Measurements from ENCODE around the gene FMR1NB. TPM values are rescaled to one million over a fixed set of nuclear protein-coding genes. Genes with fewer than 3 reads are reported as not detected.

Gene FMR1NB
- total RNA-seq, 4 donors from 2014 or later = not detected

DNA sequence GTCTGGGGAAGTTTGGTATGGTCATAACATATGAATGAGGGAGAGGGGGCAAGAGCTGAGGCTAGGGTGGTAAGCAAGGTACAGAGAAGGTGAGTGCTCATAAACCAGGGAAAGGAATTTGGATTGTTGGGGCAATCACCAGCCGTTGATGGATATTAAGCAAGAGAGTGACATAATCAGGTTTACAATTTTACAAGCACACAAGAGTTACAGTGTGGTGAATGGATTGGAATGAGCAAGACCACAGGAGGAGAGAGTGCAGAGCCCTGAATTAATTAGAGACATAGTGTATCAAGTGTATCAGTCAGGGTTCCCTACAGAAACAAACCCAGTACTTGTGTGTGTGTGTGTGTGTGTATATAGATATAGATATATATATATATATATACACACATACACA, 18.7 kb upstream of the FMR1NB start:
- Histone ChIP-seq H3K27me3 (no peaks in the 10 kb centered on the region), H3K4me3 (no peak overlapping the region), H3K4me1 (no peaks in the 10 kb centered on the region), H3K36me3 (no peaks in the 10 kb centered on the region), H3K9me3 (no peaks in the 10 kb centered on the region), H3K27ac (no peak overlapping the region)
- no peak for TF ChIP-seq EP300 (IDR thresholded peaks at IDR 0.05)
- TF ChIP-seq, protein P1, sequence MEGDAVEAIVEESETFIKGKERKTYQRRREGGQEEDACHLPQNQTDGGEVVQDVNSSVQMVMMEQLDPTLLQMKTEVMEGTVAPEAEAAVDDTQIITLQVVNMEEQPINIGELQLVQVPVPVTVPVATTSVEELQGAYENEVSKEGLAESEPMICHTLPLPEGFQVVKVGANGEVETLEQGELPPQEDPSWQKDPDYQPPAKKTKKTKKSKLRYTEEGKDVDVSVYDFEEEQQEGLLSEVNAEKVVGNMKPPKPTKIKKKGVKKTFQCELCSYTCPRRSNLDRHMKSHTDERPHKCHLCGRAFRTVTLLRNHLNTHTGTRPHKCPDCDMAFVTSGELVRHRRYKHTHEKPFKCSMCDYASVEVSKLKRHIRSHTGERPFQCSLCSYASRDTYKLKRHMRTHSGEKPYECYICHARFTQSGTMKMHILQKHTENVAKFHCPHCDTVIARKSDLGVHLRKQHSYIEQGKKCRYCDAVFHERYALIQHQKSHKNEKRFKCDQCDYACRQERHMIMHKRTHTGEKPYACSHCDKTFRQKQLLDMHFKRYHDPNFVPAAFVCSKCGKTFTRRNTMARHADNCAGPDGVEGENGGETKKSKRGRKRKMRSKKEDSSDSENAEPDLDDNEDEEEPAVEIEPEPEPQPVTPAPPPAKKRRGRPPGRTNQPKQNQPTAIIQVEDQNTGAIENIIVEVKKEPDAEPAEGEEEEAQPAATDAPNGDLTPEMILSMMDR (IDR thresholded peaks at IDR 0.05) = no peak
- TF ChIP-seq POLR2AphosphoS5 (IDR thresholded peaks at IDR 0.05) = no peak
- TF ChIP-seq POLR2A (IDR thresholded peaks at IDR 0.05) = no peak
- no peak for DNase-seq (ENCODE audit: low spot score in 2 of 2)
- 65% methylated on average over 1 of the region's 1 CpG for WGBS

DNA sequence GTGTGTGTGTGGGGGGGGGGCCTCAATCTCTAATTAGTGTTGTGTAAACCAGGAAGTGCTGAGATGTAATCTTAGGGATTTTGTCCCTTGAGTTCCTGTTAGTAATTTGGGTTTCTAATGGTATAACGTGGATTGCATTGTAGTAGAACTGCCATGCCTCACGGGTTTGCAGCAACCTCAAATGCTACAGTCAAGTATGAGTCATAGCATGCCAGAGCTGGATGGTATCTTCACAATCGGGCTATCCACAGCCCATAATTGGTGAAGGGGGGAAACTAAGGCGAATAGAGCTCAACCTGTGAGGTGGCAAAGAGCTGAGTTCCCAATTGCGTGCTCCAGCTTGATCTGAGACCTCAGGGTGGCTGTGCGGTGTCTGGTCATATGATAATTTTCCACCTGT, 2.2 kb upstream of the FMR1NB start:
- Histone ChIP-seq H3K27me3 (no peaks in the 10 kb centered on the region), H3K36me3 (no peaks in the 10 kb centered on the region), H3K27ac (no peak overlapping the region), H3K9me3 (no peaks in the 10 kb centered on the region), H3K4me3 (no peak overlapping the region), H3K4me1 (no peaks in the 10 kb centered on the region)
- TF ChIP-seq, protein P1 (IDR thresholded peaks at IDR 0.05) = no peak
- TF ChIP-seq POLR2A (IDR thresholded peaks at IDR 0.05) = no peak
- TF ChIP-seq POLR2AphosphoS5 (IDR thresholded peaks at IDR 0.05) = no peak
- no peak for TF ChIP-seq EP300 (IDR thresholded peaks at IDR 0.05)
- no peak for DNase-seq (ENCODE audit: low spot score in 2 of 2)
- 47% methylated on average over 6 of the region's 6 CpGs for WGBS

DNA sequence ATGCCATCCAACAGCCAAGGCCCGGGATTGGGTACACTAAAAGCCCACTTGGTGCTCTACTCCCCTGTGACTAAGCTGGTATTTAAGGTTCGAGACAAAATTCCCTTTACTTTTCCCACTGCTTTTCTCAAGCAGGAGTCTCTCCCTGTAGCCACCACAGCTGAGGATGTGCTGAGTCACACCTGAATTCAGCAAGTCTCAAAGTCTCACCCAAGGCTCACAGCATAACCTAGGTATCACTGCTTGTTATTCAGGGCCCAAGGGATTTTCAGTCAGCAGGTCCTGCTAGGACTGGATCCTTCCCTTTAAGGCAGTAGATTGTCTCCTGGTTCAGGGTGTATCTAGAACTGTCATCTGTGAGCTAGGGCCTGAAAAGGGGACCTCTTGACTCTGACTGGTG, 39.2 kb downstream of the FMR1NB start:
- no peak for DNase-seq (ENCODE audit: low spot score in 2 of 2)
- TF ChIP-seq, protein P1 (IDR thresholded peaks at IDR 0.05) = no peak
- TF ChIP-seq POLR2AphosphoS5 (IDR thresholded peaks at IDR 0.05) (no peak), POLR2A (IDR thresholded peaks at IDR 0.05) (no peak), EP300 (IDR thresholded peaks at IDR 0.05) (no peak)

DNA sequence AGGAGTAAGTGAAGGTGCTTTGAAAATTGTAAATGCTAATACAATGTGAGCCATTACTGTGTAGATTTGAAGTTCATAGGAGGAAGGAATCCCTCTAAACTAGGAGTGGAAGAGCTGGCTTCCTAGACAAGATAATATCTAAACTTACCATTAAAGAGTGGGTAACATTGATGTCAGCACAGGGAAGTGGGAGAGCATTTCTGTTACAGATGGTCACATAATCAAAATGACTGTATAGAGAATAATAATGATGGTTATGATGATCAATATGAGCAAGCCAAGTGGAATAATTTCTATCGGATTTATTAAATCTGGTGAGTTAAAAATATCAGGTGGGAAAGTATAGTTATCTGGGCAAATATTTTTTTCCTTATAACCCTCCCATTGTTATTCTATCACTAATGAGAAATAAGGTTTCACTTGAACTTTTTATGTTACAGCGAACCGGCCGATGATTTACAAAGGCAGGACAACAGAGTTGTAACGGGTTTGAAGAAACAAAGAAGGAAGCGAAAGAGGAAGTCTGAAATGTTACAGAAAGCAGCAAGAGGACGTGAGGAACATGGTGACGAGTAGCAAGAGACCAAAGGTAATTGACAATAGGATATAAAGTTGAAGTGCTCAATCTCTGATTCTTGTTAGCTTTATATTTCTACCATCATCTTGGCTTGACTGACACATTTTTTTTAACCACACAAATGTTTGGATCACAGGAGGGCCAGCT, 43.5 kb downstream of the FMR1NB start:
- WGBS = 66% methylated on average over 8 of the region's 8 CpGs

More for the DNA sequence above, 39.2 kb downstream of the FMR1NB start:
- Histone ChIP-seq H3K4me3 (no peak overlapping the region), H3K9me3 (no peaks in the 10 kb centered on the region), H3K27ac (no peak overlapping the region), H3K36me3 (no peaks in the 10 kb centered on the region), H3K27me3 (no peaks in the 10 kb centered on the region), H3K4me1 (no peaks in the 10 kb centered on the region)
- WGBS = 60% methylated on average over 1 of the region's 2 CpGs

DNA sequence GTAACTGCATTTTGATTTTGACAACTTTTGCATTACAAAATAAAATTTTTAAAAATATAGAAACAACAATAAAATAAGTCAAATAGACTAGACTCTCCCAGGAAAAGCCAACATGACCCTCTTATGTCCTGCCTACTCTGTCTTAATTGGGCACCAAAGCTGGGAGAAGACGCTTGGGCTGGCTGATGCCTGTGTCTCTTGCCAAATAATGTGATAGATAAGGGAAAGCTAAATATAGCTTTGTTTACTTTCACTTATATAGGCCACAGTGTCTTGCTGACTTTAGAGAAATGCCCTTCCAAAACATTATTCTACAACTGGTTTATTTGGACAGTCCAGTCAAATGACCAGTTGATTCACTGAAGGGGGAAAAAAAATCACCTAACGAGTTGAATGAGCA, 54.2 kb downstream of the FMR1NB start:
- H3K27ac ChIP-seq = no peak overlapping the region
- no peaks in the 10 kb centered on the region for H3K27me3 ChIP-seq
- no peaks in the 10 kb centered on the region for H3K36me3 ChIP-seq
- no peak overlapping the region for H3K4me3 ChIP-seq
- no peaks in the 10 kb centered on the region for H3K9me3 ChIP-seq
- 62% methylated on average over 2 of the region's 2 CpGs for WGBS
- no peaks in the 10 kb centered on the region for H3K4me1 ChIP-seq
- TF ChIP-seq POLR2AphosphoS5 (IDR thresholded peaks at IDR 0.05) (no peak), EP300 (IDR thresholded peaks at IDR 0.05) (no peak)
- no peak for DNase-seq (ENCODE audit: low spot score in 2 of 2)

More for the DNA sequence above, 43.5 kb downstream of the FMR1NB start:
- no peak overlapping the region for H3K4me3 ChIP-seq
- no peaks in the 10 kb centered on the region for H3K4me1 ChIP-seq
- TF ChIP-seq EP300 (IDR thresholded peaks at IDR 0.05) (no peak), POLR2A (IDR thresholded peaks at IDR 0.05) (no peak), POLR2AphosphoS5 (IDR thresholded peaks at IDR 0.05) (no peak)
- TF ChIP-seq, protein P1 (IDR thresholded peaks at IDR 0.05) = no peak
- no peaks in the 10 kb centered on the region for H3K9me3 ChIP-seq
- DNase-seq (ENCODE audit: low spot score in 2 of 2) = no peak
- H3K36me3 ChIP-seq = no peaks in the 10 kb centered on the region
- H3K27ac ChIP-seq = no peak overlapping the region
- no peaks in the 10 kb centered on the region for H3K27me3 ChIP-seq
